NB4 (cell line): ENCODE measurements around the gene LMNTD2.

Experiments
- DNase-seq: peaks from one replicate; pipeline ENCODE4 v3.0.0; 2010; ENCODE audit warnings: low read depth
- H3K4me3 ChIP-seq: one replicate; pipeline ENCODE4 v1.5.1; 2011; ENCODE audit warnings: mild to moderate bottlenecking, low read depth, low read length, moderate library complexity
- MYC ChIP-seq: IDR thresholded peaks from 2 replicates; pipeline ENCODE4 v1.6.1; 2011; ENCODE audit warnings: low read depth, low read length
- POLR2A ChIP-seq: IDR thresholded peaks from 2 replicates; pipeline ENCODE4 v1.6.1; 2011; ENCODE audit warnings: mild to moderate bottlenecking; ENCODE audit not compliant: insufficient read length; ENCODE audit errors: extremely low read depth
- TF ChIP-seq, protein P1 (sequence below): IDR thresholded peaks from 2 replicates; pipeline ENCODE4 v1.6.1; 2011; ENCODE audit warnings: low read depth, low read length
- TF ChIP-seq, protein P2 (sequence below): IDR thresholded peaks from one replicate; pipeline ENCODE4 v1.5.1; 2012; ENCODE audit warnings: low read depth, low read length

LMNTD2 gene

DNA sequence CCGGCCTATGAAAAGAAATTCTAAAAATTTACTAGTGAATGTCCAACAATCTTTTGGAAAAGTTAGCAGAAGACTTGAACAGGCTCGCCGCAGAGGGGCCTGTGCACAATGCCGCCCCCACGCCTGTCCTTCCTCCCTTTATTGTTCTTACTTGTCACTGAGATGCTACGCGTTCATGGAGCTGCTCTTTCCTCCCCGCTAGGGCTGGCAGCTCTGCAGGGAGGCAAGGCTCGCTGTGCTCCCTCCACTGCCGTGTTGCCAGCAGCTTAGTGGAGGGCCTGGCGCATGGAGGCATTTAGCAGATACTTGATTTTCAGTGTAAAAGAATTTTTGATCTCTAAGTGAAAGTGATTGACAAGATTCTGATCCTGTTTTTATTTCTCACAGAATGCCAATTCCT, 30.5 kb upstream of the LMNTD2 start:
- no peak for DNase-seq
- no peak overlapping the region for H3K4me3 ChIP-seq
- TF ChIP-seq, protein P1, sequence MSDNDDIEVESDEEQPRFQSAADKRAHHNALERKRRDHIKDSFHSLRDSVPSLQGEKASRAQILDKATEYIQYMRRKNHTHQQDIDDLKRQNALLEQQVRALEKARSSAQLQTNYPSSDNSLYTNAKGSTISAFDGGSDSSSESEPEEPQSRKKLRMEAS: no peak
- TF ChIP-seq POLR2A (no peak), MYC (no peak)
- TF ChIP-seq, protein P2, sequence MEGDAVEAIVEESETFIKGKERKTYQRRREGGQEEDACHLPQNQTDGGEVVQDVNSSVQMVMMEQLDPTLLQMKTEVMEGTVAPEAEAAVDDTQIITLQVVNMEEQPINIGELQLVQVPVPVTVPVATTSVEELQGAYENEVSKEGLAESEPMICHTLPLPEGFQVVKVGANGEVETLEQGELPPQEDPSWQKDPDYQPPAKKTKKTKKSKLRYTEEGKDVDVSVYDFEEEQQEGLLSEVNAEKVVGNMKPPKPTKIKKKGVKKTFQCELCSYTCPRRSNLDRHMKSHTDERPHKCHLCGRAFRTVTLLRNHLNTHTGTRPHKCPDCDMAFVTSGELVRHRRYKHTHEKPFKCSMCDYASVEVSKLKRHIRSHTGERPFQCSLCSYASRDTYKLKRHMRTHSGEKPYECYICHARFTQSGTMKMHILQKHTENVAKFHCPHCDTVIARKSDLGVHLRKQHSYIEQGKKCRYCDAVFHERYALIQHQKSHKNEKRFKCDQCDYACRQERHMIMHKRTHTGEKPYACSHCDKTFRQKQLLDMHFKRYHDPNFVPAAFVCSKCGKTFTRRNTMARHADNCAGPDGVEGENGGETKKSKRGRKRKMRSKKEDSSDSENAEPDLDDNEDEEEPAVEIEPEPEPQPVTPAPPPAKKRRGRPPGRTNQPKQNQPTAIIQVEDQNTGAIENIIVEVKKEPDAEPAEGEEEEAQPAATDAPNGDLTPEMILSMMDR: no peak

DNA sequence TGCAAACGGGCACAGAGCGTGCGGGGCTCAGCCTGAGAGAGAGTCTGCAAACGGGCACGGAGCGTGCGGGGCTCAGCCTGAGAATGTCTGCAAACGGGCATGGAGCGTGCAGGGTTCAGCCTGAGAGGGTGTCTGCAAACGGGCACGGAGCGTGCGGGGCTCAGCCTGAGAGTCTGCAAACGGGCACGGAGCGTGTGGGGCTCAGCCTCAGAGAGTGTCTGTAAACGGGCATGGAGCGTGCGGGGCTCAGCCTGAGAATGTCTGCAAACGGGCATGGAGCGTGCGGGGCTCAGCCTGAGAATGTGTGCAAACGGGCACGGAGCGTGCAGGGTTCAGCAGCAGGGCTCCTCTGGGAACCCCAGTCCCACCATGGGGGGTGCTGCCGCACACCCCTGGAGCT, 29.3 kb upstream of the LMNTD2 start:
- DNase-seq: no peak
- no peak overlapping the region for H3K4me3 ChIP-seq

DNA sequence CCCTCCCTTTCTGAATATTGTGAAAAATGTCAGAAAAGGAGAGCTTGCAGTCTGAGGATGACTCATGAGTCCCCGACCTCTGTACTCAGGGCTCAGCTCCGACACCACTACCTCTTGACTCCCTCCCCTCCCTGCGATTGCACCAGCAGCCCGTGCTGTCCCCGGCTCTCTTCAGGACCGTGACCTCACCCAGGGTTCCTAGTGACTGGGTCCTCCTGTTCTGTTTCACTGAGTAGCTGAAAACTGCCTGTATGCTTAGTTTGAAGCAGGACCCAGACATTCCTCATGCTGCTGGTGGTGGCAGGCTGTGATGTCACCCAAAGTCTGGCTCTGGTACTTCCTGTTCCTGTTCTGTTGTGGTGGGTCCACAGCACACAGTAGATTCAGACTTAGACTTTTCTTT, 27.4 kb upstream of the LMNTD2 start:
- DNase-seq: peak; percentile 93
- peak; percentile 60 for TF ChIP-seq MYC
- TF ChIP-seq, protein P1: peak; percentile 71
- TF ChIP-seq, protein P2: no peak
- no peak for TF ChIP-seq POLR2A
- no peak overlapping the region for H3K4me3 ChIP-seq

More for the DNA sequence above, 29.3 kb upstream of the LMNTD2 start:
- TF ChIP-seq POLR2A (no peak), MYC (no peak)
- TF ChIP-seq, protein P1: no peak
- TF ChIP-seq, protein P2: no peak

DNA sequence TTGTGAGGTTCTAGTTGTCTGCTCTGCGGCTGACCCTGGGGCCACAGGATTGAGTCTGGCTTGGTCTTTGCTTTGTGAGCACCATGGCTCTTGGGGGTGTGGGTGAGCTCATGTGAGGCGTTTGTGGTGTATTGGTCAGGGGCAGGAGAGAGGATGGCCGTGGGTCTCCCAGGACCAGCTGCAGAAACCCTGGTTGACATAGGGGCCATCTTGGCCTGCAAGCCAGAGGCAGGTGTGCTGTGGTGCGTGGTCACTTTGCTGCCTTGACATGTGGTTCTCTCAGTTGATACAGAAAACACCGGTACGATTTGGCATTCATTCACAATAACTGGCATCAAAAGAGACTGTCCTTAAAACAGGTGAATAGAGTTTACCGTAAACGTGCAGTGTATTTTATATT, 27.0 kb upstream of the LMNTD2 start:
- no peak overlapping the region for H3K4me3 ChIP-seq
- TF ChIP-seq, protein P1: no peak
- no peak for DNase-seq

DNA sequence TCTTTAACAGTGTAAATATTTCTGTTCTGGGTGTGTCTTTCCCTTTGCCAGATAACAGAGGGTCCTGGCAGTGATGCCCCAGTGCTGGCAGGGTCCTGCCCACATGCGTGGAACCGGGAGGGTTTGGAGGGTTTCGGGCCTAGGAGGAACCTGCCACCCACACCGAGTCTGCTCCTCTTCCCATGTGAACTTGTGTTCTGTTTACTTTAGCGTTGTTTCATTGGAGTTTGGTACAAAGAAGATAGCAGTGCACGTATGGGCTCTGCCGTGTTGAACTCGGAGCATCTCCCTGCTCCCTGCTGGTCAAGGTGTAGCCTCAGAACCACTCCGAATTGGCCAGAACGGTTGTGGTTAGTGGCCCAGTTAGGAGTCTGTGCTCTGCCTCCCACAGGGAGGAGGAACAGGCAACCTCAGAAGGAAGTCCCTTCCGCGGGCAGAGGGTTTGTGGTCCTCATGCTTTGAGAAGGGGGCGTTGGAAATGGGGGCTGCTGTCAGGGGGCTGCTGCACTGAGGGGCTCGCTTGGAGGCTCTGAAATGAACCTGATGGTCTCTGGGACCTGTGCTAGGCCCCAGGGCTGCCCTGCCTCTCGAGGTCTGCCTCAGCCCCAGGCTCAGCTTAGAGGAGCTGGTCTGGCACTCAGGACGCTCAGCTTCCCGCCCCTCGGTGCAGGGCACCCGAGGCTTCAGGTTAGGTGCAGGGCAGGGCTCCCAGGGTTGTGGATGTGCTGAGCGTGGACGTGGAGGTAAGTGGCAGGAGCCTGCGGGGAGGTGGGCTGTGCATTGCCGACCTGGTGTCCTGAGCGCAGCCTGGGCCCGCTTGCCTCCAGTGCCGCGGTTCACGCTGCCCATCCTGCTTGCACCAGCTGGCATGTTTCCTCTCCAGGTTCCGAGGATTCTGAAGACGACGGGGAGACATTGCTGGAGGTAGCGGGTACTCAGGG, 26.1 kb upstream of the LMNTD2 start:
- TF ChIP-seq MYC (no peak), POLR2A (no peak)
- TF ChIP-seq, protein P2: no peak
- TF ChIP-seq, protein P1: no peak
- DNase-seq: no peak
- H3K4me3 ChIP-seq: no peak overlapping the region

DNA sequence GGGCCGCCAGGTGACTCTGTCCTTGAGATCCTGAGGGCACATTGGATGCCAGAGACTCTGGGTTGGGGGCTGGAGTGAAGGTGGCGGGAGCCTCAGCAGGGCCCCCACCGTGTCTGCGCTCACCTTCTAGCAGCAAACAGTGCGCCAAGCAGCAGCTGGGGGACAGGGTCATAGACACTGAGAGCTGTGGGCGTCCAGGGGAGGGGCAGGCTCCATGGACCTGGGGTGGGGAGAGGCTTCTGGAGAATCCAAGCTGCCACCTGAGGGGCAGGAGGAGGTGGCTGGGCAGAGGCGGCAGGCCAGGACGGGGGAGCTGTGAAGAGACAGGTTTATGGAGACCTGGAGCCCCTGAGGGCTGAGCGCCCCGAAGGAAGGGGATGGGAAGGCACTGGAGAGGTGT, 23.7 kb upstream of the LMNTD2 start:
- TF ChIP-seq POLR2A: no peak
- TF ChIP-seq, protein P1: no peak
- TF ChIP-seq, protein P2: no peak
- TF ChIP-seq MYC: no peak
- H3K4me3 ChIP-seq: no peak overlapping the region
- no peak for DNase-seq
